Adipose tissue (tissue), 3 donors: ENCODE results near the gene WWOX. TPM values are rescaled to one million over a fixed set of nuclear protein-coding genes. Genes with fewer than 3 reads are reported as not detected.

Experiments
- H3K27ac ChIP-seq: one replicate; pipeline ENCODE4 v1.5.1; 2013; ENCODE audit warnings: low read depth, low read length
- WGBS, 3 donors: extraction: QIAGEN DNeasy Blood & Tissue Kit; methylation state at CpG; one replicate each; pipeline ENCODE4 v1.1.7; 2013; 5-methylcytosine and 5-hydroxymethylcytosine counted together
- polyA plus RNA-seq, 3 donors: library from polyadenylated mRNA; stranded (reverse); fragments of 200-250 nt; gene quantifications; one replicate each; pipeline ENCODE4 v1.2.3, GENCODE V29; 2013
- donor health status: healthy with polysubstance abuse.
- donor health status: Bipolar disorder and iron deficiency.
- donor health status: healthy.

The WWOX gene
- polyA plus RNA-seq, 3 donors = 5.7 to 10.6 (median 7.0) TPM

DNA sequence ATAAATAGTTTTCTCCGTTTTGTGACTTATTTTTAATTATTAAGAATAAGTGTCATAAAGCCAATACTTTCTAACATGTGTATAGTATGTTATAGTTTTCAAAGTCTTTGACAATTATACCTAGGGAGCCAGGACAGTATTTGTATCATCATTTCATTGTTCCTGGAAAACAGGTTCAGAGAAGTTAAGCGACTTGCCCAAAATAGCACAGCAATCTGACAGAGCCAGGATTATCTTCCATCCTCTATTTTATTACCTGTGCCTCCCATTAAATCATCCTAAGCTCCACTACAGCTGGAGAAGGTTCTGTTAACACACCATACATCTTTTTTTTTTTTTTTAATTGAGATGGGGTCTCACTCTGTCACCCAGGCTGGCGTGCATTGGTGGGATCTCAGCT is 782.7 kb downstream of the WWOX start:
- H3K27ac ChIP-seq = no peak overlapping the region
- whole genome bisulfite sequencing, 3 donors = 92 to 97% (median 94%) methylated on average over 3 of the region's 3 CpGs

DNA sequence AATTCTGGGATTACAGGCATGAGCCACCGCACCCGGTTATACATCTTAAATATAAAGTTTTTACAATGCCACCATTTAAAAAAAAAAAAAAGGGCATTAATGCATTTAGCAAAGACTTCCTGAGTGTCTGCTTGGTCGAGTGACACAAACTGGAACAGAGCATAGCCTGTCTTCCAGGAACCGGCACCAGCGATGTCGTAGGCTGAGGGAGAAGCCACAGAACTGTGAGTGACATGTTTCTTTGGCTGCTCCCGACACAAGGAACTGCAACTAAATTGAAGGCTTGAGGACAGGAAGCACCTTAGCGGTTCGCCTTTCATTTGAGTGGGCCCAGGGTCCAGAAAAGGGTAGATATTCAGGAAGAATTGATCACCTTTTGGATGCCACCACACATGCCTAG is 783.3 kb downstream of the WWOX start:
- 56 to 88% (median 76%) methylated on average over 9 of the region's 9 CpGs for WGBS, 3 donors

DNA sequence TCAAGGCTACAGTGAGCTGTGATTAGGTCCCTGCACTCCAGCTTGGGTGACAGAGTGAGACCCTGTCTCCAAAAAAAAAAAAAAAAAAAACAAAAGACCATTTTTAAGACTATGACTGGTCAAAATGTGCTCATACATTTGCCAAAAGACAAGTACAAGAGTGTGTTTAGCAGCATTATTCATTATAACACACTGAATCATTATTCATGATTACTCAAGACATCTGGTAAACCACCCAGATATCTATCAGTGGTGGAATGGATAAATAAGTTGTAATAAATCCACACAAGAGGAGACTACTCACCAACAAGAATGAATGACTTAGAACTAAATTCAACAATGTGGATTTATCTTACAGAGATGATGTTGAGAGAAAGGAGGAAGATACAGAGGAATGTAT is 784.8 kb downstream of the WWOX start:
- no peak overlapping the region for H3K27ac ChIP-seq

More for the DNA sequence above, 783.3 kb downstream of the WWOX start:
- H3K27ac ChIP-seq = no peak overlapping the region

DNA sequence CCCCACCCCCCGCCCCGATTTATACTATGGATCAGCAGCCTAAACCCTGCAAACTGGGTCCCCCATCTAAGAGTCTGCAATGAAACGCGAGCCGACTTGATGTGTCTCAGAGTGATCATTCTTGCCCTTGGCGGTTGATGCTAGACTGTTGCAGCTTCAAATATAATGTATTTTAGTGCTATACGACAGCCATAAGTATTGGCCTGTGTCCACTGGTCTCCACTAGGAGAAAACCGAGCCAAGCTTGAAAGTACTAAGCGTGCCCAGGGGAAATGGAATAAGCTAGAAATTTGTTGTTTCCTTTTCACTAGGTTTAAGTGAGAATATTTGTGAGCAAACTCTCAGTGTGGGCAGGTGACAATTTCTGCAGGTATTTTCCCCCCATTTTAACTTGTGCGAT is 789.9 kb downstream of the WWOX start:
- WGBS, 3 donors = 79 to 90% (median 87%) methylated on average over 10 of the region's 10 CpGs

DNA sequence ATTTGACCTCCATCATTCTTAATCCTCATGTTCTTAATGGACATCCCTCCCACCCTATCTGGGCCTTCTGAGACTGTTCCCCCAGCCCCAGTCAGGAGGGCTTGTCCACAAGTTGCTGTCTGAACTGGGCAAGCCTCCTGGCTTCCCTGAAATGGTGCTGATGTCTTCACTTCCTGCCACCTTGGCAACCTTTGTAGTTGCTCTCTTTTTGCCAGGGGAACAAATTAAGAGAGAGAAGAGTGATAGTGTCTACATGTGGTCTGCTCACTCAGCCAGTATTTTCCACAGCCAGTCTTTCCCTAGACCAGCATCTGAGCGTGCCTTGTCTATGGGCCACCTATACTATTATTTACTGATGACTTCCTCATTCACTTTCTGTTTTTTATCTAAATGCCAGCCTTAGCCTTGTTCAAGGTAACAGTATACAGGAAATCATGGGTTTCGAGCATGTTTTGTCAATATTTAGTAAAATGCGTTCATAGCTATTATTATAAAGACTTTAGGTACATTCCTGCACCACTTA is 791.0 kb downstream of the WWOX start:
- WGBS, 3 donors = 78 to 92% (median 85%) methylated on average over 3 of the region's 3 CpGs
- no peak overlapping the region for H3K27ac ChIP-seq

More for the DNA sequence above, 789.9 kb downstream of the WWOX start:
- H3K27ac ChIP-seq = no peak overlapping the region

DNA sequence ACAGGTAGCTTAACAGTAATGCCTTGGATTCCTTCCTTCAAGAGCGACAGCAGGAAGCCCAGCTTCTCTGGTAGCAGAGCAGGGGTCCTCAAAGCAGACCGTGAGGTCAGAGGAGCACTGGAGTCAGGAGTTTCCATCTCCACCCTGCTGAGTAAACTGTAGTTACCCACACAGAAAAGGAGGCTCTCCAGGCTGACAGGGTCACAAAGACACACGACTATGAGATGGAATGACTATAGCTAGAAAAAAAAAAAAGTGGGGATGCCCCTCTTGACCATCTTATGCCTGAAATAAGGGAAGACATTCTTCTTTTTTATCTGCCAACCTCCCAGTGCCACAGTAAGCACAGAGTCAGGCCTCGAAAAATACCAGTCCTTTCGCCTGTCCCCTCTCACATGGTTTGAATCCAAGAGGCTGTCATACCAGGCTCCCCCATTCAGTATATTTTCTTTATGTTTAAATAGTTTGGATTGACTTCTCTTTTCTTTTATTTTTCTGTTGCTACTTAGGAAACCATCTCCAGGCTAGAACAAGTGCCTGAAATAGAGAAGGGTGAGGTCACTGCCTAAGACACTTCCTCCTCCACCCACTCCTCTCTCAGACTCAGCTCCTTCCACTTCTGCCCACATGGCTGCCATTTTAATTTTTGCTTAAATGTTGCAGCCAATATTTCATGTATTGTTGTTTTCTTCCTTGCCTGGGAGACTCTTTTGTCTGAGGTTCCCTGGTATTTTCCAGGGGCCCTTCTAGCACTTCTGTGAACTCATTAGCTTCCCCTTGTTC is 793.7 kb downstream of the WWOX start:
- no peak overlapping the region for H3K27ac ChIP-seq
- 87 to 91% (median 88%) methylated on average over 5 of the region's 5 CpGs for WGBS, 3 donors

DNA sequence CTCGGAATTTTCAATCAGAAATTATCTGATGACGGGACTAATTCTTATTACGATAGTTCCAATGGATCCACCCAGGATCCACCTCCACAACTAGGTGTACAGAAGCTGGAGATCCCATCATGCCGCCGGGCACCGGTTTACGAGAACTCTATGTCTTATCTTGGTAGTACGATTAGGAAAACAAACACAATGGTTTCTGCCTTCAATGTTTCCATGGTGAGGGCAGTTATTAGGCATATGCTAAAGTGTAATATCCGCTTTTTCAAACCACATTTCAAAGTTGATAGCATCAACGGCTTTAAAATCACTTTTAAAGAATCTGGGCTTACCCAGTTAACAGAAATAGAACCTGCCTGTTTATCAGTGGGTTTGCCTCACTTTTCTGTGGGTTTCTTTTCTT is 795.4 kb downstream of the WWOX start:
- H3K27ac ChIP-seq = no peak overlapping the region
- WGBS, 3 donors = 66 to 92% (median 88%) methylated on average over 10 of the region's 10 CpGs

DNA sequence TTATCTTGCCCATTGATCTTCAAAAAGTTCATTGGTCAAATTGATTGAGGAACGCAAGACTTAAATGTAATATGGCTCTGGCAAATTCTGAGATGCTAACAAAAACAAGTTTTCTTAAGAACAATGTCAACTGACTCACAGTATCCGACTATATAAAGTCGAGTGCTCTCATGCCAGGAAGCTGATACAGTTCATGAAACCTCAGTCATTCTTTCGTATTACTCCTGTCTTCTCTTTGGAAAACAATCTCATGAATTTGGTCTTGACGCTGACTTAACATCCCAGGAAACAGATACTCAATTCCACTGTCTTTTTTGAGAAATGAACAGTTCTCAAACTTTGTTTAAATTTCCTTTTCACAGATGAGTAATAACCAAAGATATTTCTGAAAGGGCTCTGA is 796.2 kb downstream of the WWOX start:
- H3K27ac ChIP-seq = no peak overlapping the region
- WGBS, 3 donors = 76 to 91% (median 84%) methylated on average over 5 of the region's 5 CpGs

DNA sequence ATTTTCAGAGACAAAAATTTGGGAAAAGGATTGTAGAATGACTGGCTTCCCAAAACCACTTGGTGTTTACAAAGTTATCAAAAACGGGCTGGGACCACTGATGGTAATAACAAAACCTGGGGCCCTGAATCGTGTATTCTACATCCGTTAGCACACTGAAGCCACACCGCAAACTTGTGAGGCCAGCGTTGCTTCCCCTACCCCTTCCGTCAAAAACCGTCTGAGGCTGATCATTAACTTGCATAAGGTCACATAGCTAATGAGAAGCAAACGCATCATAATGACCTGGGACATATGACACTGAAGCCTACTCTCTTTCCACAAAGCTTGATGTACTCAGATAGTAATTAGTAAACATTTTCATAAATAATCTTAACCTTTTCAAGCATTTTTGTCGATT is 796.8 kb downstream of the WWOX start:
- 85 to 91% (median 88%) methylated on average over 9 of the region's 9 CpGs for WGBS, 3 donors

DNA sequence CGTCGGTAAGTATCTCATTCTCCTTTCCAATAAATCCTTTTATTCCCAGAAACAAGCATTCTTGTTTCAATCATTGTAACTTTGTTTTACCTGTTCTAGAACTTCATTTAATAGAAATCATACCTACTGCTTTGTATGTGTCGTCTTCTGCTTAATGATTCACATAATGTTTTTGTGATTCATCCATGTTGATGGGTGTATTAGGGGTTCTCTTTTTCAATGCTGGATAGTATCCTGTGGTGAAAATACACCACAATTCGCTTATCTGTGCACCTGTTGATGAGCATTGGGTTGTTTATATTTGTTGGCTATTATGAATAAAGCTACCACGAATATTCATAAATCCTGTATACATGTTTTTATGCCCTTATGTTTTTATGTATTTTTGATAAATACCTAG is 797.8 kb downstream of the WWOX start:
- no peak overlapping the region for H3K27ac ChIP-seq
- WGBS, 3 donors = 68 to 94% (median 91%) methylated on average over 5 of the region's 5 CpGs

More for the DNA sequence above, 796.8 kb downstream of the WWOX start:
- no peak overlapping the region for H3K27ac ChIP-seq

DNA sequence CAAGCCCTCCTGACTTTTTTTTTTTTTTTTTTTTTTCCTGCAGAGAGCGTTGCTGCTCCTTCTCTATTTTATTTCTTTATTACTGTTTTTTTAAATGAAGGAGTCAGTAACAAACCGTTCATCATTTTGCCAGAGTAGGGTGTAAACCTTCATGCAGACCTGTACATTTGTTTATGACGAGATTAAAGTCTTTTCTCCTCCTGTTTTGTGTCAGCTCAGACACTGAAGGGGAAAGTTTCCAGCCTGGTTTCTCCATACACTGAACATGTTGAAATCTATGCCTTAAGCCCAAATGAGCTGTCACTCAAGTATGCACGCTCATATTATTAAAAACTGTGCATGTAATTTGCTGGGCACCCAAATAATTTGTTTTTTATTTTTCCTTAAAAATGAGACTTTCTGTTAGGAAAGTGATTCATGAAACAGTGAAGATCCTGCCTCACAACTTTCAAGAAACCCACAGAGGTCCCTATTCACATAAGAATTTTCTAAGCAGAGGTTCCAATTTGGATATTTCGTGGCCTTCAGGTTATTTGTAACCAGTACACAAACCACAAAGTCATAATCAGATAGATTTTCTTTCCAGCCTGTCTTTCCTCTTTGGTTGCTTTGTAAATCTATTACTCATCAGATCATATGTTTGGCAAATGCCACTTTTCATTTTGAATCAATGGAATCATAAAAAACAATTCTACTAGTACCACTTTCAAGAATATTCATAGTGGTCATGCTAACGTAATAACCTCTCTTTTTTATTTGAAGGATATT is 800.8 kb downstream of the WWOX start:
- H3K27ac ChIP-seq = no peak overlapping the region
- 80 to 87% (median 85%) methylated on average over 6 of the region's 6 CpGs for WGBS, 3 donors

DNA sequence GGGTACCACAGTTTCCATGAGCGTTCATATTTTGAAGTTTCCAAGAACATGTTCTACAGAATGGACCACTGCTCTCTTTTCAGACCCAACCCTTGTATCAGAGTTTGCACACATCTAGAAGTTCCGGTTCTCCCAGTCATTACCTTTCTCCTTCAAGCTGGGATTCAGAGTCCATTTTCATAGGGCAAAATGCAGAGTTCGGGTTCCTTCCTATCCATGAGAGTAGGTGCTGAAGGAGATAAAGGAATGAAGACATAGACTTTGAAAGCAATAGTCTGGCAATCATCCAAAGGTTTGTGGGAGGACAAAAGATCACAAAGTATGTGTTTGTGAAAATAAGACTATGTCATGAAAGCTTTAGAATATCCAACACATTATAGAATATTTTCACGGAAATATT is 801.5 kb downstream of the WWOX start:
- WGBS, 3 donors = 90 to 95% (median 90%) methylated on average over 4 of the region's 4 CpGs

DNA sequence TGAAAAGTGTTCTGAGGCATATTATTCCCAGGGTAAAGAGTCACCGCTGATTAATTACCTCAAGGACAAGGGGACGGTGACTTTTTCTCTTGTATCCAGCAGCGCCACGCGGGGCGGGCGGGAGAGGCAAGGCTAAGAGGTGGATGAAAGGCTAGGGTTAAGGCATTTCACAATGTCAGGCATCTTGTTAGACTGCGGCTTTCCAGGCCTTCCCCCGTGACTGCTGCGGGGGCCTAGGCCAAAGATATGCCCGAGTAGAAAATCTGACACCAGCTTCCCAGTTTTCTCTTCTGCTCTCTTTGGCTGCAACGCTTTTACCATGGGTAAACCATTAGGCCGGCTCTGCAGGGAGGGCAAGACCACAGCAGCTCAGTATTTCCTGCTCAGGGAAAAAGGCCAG is 802.9 kb downstream of the WWOX start:
- 74 to 87% (median 81%) methylated on average over 13 of the region's 13 CpGs for WGBS, 3 donors
- H3K27ac ChIP-seq = no peak overlapping the region

More for the DNA sequence above, 801.5 kb downstream of the WWOX start:
- H3K27ac ChIP-seq = no peak overlapping the region

DNA sequence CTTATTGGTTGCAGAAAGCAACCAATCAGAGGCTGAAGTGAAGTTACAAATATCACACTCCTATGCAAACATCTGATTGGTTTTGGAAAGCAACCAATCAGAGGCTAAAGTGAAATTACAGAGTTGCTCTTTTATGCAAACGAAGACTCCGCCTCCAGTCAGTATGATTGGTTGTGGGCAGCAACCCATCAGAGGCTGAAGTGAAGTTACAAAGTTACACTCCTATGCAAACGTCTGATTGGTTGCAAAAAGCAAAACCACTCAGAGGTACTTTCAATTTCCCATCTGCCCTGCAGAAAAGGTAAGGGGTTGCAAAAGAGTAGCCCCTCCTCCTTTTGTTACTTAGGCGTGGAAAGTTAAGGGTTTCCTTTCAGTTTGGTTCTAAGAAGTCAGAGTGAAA is 803.8 kb downstream of the WWOX start:
- 77 to 81% (median 79%) methylated on average over 4 of the region's 4 CpGs for WGBS, 3 donors

DNA sequence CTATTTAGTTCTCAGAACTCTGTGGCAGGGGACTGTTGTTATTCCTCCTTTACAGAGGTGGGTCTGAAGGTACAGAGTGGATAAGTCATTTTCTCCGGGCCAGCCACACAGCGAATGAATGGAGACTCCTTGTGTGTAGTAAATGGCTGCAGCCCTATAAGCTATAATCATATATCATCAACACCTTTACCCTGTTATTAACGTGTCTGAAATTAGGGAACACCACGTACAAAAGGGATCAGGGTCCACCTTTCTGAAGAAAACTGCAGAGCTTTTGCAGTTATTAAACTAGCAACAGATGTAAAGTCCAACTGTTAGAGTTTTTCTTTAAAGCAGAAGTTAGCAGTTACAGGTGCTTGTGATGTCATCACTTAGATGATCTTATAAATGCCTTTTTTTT is 804.4 kb downstream of the WWOX start:
- H3K27ac ChIP-seq = no peak overlapping the region
- 93 to 95% (median 95%) methylated on average over 4 of the region's 4 CpGs for WGBS, 3 donors

More for the DNA sequence above, 803.8 kb downstream of the WWOX start:
- no peak overlapping the region for H3K27ac ChIP-seq

DNA sequence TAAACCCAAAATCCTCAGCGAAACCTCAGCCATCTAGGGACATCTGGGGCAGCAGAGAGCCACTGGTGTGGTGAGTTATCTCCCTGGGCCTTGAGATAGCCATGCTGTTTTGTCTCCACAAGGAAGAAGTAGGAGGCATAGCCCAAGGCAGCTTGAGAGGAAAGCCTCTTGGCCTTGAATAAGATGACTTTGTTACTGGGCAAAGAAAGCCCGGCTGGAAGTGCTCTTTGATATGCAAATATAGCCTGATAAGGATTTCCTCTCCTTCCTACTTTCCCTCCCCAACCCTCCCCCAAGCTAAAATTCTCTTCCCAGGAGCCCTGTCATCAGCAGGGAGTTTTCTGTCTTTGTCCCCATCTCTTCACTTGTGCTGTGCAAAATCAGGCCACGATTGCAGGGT is 806.7 kb downstream of the WWOX start:
- H3K27ac ChIP-seq = no peak overlapping the region
- WGBS, 3 donors = 71 to 87% (median 82%) methylated on average over 3 of the region's 3 CpGs

DNA sequence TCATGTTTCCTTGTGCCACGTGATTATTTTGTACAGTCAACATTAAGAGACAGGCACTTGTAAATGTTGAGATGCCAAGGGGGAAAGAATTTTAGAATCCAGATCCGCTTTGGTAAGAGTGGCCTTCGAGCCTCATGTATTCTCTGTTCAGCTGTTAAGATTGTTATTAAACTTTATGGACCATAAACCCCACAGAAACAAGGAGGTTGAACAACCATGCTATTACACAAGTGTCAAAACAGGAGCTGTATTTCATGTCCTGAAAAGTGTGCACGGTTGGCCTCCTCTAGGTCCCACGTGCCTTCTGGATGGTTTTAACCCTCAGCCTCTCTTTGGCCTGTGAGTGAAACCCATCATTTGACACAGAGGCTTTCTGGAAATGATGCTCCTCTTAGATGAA is 809.8 kb downstream of the WWOX start:
- WGBS, 3 donors = 84 to 87% (median 87%) methylated on average over 5 of the region's 5 CpGs
- H3K27ac ChIP-seq = no peak overlapping the region

DNA sequence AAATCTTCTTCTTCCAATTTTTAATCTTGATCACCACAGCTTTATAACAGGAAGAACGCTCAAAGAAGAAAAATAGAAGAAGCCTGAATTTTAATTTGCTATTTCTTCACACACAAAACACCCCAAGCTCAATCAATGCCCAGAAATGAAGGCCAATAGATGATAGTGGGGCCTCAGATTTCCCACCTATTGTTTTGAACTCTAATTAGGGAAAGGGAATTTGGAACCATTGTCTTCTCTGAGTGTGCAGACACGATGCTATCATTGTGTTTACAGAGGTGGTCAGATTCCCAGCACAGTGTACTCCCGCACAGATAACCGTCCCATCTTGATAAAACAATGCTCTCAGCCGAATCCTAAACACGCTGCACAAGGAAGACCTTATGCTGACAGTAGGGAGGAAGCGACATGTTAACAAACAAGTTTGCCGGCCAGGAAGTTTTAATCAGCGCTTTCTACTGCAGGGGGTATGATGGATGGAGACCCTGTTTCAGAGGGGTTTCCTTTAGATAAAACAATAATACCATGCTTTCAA is 816.4 kb downstream of the WWOX start:
- 59 to 72% (median 70%) methylated on average over 9 of the region's 9 CpGs for WGBS, 3 donors
- H3K27ac ChIP-seq = no peak overlapping the region

DNA sequence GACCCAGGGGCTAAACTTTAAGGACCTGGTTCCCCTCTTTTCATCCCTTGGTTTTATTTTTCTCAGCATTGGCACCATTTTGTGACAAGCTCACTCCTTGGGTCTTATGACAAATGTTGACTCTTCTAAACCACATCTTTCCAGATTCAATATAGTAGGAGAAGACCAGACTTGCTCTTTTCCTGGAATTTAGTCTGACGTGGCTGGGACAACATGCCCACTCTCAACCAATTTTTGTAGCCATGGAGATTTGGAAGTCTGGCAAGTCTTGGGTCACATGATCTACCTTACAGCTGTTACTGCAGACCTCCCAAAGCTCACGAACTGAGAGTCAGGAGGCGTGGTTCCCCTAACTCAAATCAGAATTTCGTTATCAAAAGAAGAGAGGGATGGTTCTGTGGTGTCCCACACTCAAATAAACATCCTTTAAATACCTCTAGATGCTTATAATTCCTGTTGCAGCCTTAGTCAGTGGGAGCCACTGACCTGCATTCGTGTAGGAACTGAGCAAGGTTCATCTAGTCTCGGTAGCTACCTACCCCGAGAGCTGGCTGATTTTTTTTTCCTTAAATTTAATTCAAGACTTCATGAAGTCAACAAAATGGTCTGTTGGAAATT is 817.6 kb downstream of the WWOX start:
- H3K27ac ChIP-seq = no peak overlapping the region
- 86 to 88% (median 87%) methylated on average over 7 of the region's 7 CpGs for WGBS, 3 donors
